Kidney epithelial cell (primary cell): ENCODE data around the gene ZBTB42. TPM values are rescaled to one million over a fixed set of nuclear protein-coding genes. Genes with fewer than 3 reads are reported as not detected.
A peak's percentile ranks its signal among the peaks of the same experiment; 100 is the strongest.

Experiments
- DNase-seq: peaks from one replicate; pipeline ENCODE4 v3.0.0-alpha.2; 2010; ENCODE audit warnings: low read depth
- H3K27me3 ChIP-seq: 2 replicates; pipeline ENCODE4 v1.6.0; 2011; ENCODE audit warnings: low read length; ENCODE audit not compliant: control insufficient read depth, insufficient read depth
- H3K36me3 ChIP-seq: 2 replicates; pipeline ENCODE4 v1.5.1; 2011; ENCODE audit warnings: low read length; ENCODE audit not compliant: control insufficient read depth, insufficient read depth
- H3K4me3 ChIP-seq: 2 replicates; pipeline ENCODE4 v1.5.1; 2011; ENCODE audit warnings: low read depth, mild to moderate bottlenecking, control low read depth, low read length
- CTCF ChIP-seq: IDR thresholded peaks from 2 replicates; pipeline ENCODE4 v1.5.1; 2011; ENCODE audit warnings: mild to moderate bottlenecking, moderate library complexity, low read length, control low read depth, inconsistent platforms; ENCODE audit not compliant: insufficient read depth, poor library complexity, severe bottlenecking
- total RNA-seq: library from RNA; depleted of rRNA; stranded (reverse); fragments of >200 nt; gene quantifications from 2 replicates; pipeline ENCODE4 v1.2.3, GENCODE V29; 2015

ZBTB42 gene
- total RNA-seq, 1 donor from 2014 or later, result 8.4 TPM

GRCh38 chr14:104794993-104795780 lies 5.7 kb upstream of the ZBTB42 start, which contains the start of gene AKT1:
Gene AKT1 (minus strand): TSS chr14:104795748. CDS start chr14:104792643, 3,105 bp downstream.
- no peak for DNase-seq
- Histone ChIP-seq H3K36me3 (no peaks in the 10 kb centered on the region), H3K27me3 (no peaks in the 10 kb centered on the region), H3K4me3 (peak within 1 kb of the TSS; percentile 67)
- TF ChIP-seq CTCF, result no peak

- no peak for TF ChIP-seq CTCF
- no peak for DNase-seq
These were observed 4.9 kb upstream of the ZBTB42 start for GRCh38 chr14:104795781-104796686.

GRCh38 chr14:104796687-104797081 lies 4.2 kb upstream of the ZBTB42 start:
- Histone ChIP-seq H3K4me3 (no peak overlapping the region), H3K36me3 (no peaks in the 10 kb centered on the region), H3K27me3 (no peaks in the 10 kb centered on the region)
- DNase-seq, result no peak
- no peak for TF ChIP-seq CTCF

More at GRCh38 chr14:104795781-104796686, 4.9 kb upstream of the ZBTB42 start:
- Histone ChIP-seq H3K4me3 (peak overlapping the region; percentile 45), H3K27me3 (no peaks in the 10 kb centered on the region), H3K36me3 (no peaks in the 10 kb centered on the region)

- no peak for TF ChIP-seq CTCF
- Histone ChIP-seq H3K4me3 (no peak overlapping the region), H3K27me3 (no peaks in the 10 kb centered on the region)
These were observed 3.5 kb upstream of the ZBTB42 start for GRCh38 chr14:104797115-104798044.

More at GRCh38 chr14:104797115-104798044, 3.5 kb upstream of the ZBTB42 start:
- no peaks in the 10 kb centered on the region for H3K36me3 ChIP-seq
- no peak for DNase-seq
